Motor neuron (in vitro differentiated cells): ENCODE measurements around the gene MAPK1. TPM values are rescaled to one million over a fixed set of nuclear protein-coding genes. Genes with fewer than 3 reads are reported as not detected.
A peak's percentile ranks its signal among the peaks of the same experiment; 100 is the strongest.
"Not testable (repeated sequence)": the region's sequence is repeated elsewhere in the genome, so short reads cannot be mapped to it uniquely, and the experiment has no call there.

Source experiments
- ATAC-seq, 8 experiments: fragments of 200-7000 bp; cut with Tn5 transposase; replicated peaks in 6 of 8; 2 replicates each; pipeline ENCODE4 v1.8.0; 2021; ENCODE audit warnings: mild to moderate bottlenecking in 8 of 8, moderate library complexity in 8 of 8
- H3K27ac ChIP-seq, 2 donors: fragments of 250-450 bp; sonication (Bioruptor Pico); 2 replicates each; pipeline ENCODE4 v1.9.0; 2021; ENCODE audit warnings: antibody characterized with exemption in 2 of 2, mild to moderate bottlenecking in 2 of 2, moderate library complexity in 1 of 2
- H3K4me1 ChIP-seq, 2 donors: fragments of 250-450 bp; sonication (Bioruptor Pico); replicated peaks in 1 of 2; 2 replicates each; pipeline ENCODE4 v1.6.1; 2021; ENCODE audit warnings: antibody characterized with exemption in 2 of 2, mild to moderate bottlenecking in 2 of 2, moderate library complexity in 1 of 2
- H3K4me3 ChIP-seq, 5 donors: fragments of 250-450 bp; sonication (Bioruptor Pico); 2 replicates each; pipeline ENCODE4 v1.9.0; 2021; ENCODE audit warnings: antibody characterized with exemption in 5 of 5, mild to moderate bottlenecking in 5 of 5, moderate library complexity in 4 of 5
- WGBS, 10 experiments: fragments of 450-650 bp; shearing (Covaris generic); methylation state at CpG; one replicate each; pipeline ENCODE4 v1.0.0; 2022; 5-methylcytosine and 5-hydroxymethylcytosine counted together
- in situ Hi-C, 9 experiments: fragments of 400-800 bp; cut with MboI; loops; one replicate each; pipeline ENCODE4 v1.15.0; 2021; ENCODE audit warnings: low sequenced_read_pairs in 9 of 9, low pct_unique_long_range_greater_than_20kb in 2 of 9; ENCODE audit not compliant: unreplicated experiment in 9 of 9
- total RNA-seq, 8 experiments: library from RNA; unstranded; fragments of 300-600 nt; gene quantifications; 2 replicates each; pipeline versions ENCODE4 v1.2.3 to v1.2.4, GENCODE V29; 2022

The MAPK1 gene
- total RNA-seq, 8 experiments from 2014 or later, result 23.7 to 70.5 (median 42.9) TPM

DNA sequence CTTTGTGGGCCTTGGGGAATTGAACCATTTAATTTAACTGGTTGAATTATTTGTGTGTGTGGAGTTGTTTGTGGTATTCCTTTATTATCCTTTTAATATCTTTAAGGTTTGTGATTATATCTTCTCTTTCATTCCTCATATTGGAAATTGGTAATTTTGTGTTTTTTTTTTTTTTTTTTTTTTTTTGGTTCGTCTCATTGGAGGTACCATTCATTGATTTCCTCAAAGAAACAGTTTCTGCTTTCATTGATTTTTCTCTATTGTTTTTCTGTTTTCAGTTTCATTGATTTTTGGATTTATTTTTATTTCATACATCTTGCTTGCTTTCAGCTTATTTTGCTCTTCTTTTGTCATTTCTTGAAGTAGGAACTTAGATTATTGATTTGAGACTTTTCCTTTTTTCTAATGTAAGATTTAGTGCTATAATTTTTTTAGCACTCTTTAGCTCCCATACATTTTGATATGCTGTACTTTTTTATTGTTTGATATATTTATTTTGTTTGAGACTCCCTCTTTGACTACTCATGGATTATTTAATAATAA, 31.0 kb upstream of the MAPK1 start:
- in situ Hi-C loops, result no loop called here
- H3K27ac ChIP-seq, result peak overlapping the region in 1 of 2 donors; percentile 46
- no peak overlapping the region for H3K4me3 ChIP-seq
- H3K4me1 ChIP-seq, result no peaks in the 10 kb centered on the region
- WGBS, 10 experiments, result 28 to 75% (median 62%) methylated on average over 1 of the region's 1 CpG; no CpG with 5 or more reads in 3 of the 10 experiments
- ATAC-seq, result no peak

DNA sequence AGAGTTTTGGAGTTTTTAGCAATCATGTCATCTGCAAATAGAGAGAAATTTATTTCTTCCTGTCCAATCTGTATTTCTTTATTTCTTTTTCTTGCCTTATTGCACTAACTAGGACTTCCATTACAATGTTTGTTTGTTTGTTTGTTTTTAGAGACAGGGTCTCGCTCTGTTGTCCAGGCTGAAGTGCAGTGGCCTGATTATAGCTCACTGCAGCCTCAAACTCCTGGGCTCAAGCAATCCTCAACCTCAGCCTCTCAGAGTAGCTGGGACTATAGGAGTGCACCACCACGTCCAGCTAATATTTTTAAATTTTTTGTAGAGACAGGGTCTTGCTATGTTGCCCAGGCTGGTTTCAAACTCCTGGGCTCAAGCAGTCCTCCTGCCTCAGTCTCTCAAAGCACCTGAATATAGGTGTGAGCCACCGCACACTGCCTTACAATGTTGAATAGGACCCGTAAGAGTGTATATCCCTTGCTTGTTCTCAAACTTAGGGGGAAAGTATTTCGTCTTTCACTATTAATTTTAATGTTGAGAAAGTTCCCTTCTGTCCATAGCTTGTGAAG, 29.6 kb upstream of the MAPK1 start:
- Histone ChIP-seq H3K4me1 (no peaks in the 10 kb centered on the region), H3K4me3 (no peak overlapping the region), H3K27ac (no peak overlapping the region)
- ATAC-seq, result no peak
- in situ Hi-C loops, result no loop called here
- 38 to 100% (median 84%) methylated on average over 1 to 4 of the region's 5 CpGs; no CpG with 5 or more reads in 1 of the 10 experiments for WGBS, 10 experiments

DNA sequence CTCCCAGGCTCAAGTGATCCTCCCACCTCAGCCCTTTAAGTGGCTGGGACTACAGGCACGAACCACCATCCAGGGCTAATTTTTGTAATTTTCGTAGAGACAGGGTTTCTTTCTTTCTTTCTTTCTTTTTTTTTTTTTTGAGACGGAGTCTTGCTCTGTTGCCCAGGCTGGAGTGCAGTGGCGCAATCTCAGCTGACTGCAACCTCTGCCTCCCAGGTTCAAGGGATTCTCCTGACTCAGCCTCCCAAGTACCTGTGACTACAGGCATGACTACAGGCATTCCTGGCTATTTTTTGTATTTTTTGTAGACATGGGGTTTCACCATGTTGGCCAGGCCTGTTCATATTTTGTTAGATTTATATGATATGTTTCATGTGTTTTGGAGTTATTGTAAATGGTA, 28.8 kb upstream of the MAPK1 start:
- in situ Hi-C loops, ATAC-seq, H3K4me3 ChIP-seq, H3K27ac ChIP-seq, H3K4me1 ChIP-seq: not testable (repeated sequence)
- WGBS, 10 experiments, result 20 to 100% (median 68%) methylated on average over 1 to 4 of the region's 4 CpGs

DNA sequence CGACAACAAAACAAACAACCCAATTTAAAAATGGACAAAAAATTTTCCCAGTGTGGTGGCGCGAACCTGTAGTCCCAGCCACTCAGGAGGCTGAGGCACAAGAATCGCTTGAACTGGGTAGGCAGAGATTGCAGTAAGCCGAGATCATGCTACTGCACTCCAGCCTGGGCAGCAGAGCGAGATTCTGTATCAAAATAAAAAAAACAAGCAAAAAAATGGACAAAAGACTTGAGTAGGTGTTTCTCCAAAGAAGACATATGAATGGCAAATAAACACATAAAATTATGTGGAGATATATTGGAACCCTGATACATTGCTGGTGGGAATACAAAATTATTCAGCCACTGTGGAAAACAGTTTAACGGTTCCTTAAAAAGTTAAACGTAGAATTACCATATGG, 27.4 kb upstream of the MAPK1 start:
- in situ Hi-C loops, result no loop called here
- no peaks in the 10 kb centered on the region for H3K4me1 ChIP-seq
- no peak for ATAC-seq
- H3K27ac ChIP-seq, result no peak overlapping the region
- WGBS, 10 experiments, result 51 to 100% (median 94%) methylated on average over 3 to 8 of the region's 8 CpGs
- no peak overlapping the region for H3K4me3 ChIP-seq

DNA sequence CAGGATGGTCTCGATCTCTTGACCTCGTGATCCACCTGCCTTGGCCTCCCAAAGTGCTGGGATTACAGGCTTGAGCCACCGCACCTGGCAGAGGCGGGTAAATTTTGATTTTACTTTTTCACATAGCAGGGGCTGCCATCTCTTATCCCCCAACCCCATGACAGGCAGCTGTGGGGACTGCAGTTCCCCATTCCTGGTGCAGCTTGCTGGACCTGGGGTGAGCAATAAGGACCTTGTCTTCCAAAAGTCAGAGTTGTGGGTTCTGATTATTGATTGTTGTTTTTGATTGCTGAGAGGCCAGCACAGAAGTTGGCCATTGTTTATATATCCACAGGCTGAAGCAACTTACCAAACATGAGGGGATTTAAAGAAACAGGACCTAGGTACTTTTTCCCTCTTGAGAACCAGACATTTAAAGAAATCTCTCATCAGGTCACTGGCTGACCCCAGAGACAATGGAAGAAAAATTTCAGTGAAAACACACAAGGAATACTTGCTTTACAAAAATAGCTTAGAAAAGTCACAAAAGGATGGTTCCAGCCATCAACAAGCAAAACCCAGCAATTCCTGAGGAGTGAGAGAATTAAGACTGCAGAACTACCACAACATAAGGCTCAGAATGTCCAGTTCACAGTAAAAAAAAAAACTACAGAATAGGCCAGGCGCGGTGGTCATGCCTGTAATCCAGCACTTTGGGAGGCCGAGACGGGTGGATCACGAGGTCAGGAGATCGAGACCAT, 22.0 kb upstream of the MAPK1 start:
- 78 to 99% (median 80%) methylated on average over 2 to 10 of the region's 10 CpGs; no CpG with 5 or more reads in 5 of the 10 experiments for WGBS, 10 experiments
- H3K27ac ChIP-seq, result peak overlapping the region in 1 of 2 donors; percentile 30
- H3K4me3 ChIP-seq, result no peak overlapping the region
- no peak for ATAC-seq
- in situ Hi-C loops, result no loop called here
- no peaks in the 10 kb centered on the region for H3K4me1 ChIP-seq

DNA sequence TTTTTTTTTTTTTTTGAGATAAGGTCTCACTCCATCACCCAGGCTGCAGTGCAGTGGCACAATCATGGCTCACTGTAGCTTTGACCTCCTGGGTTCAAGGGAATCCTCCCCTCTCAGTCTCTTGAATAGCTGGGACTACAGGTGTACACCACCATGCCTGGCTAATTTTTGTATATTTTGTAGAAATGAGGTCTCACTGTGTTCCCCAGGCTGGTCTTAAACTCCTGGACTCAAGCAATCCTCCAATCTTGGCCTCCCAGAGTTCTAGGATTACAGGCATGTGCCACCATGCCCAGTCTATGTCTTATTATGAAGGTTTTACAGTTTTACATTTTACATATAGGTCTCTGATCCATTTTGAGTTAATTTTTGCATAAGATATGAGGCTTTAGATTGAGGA, 20.4 kb upstream of the MAPK1 start:
- ATAC-seq, result no peak
- in situ Hi-C loops, result no loop called here
- Histone ChIP-seq H3K27ac (no peak overlapping the region), H3K4me1 (no peaks in the 10 kb centered on the region), H3K4me3 (no peak overlapping the region)

DNA sequence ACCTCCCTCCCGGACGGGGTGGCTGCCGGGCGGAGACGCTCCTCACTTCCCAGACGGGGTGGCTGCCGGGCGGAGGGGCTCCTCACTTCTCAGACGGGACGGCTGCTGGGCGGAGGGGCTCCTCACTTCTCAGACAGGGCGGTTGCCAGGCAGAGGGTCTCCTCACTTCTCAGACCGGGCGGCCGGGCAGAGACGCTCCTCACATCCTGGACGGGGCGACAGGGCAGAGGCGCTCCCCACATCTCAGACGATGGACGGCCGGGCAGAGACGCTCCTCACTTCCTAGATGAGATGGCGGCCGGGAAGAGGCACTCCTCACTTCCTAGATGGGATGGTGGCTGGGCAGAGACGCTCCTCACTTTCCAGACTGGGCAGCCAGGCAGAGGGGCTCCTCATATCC, 16.5 kb upstream of the MAPK1 start:
- H3K4me3 ChIP-seq, ATAC-seq, H3K4me1 ChIP-seq, in situ Hi-C loops, H3K27ac ChIP-seq: not testable (repeated sequence)
- WGBS, 10 experiments, result no CpG with 5 or more reads among the region's 26 CpGs

DNA sequence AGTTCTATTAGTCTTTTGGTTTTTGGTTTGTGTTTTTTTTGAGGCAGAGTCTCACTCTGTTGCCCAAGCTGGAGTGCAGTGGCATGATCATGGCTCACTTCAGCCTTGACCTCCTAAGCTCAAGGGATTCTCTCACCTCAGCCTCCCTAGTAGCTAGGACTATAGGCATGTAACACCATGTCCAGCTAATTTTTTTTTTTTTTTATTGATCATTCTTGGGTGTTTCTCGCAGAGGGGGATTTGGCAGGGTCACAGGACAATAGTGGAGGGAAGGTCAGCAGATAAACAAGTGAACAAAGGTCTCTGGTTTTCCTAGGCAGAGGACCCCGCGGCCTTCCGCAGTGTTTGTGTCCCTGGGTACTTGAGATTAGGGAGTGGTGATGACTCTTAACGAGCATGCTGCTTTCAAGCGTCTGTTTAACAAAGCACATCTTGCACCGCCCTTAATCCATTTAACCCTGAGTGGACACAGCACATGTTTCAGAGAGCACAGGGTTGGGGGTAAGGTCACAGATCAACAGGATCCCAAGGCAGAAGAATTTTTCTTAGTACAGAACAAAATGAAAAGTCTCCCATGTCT, 15.4 kb upstream of the MAPK1 start:
- H3K4me1 ChIP-seq, ATAC-seq, H3K4me3 ChIP-seq, in situ Hi-C loops: not testable (repeated sequence)
- 67 to 80% methylated on average over 1 of the region's 7 CpGs; no CpG with 5 or more reads in 8 of the 10 experiments for whole genome bisulfite sequencing, 10 experiments
- H3K27ac ChIP-seq, result peak overlapping the region in 1 of 2 donors; percentile 25

DNA sequence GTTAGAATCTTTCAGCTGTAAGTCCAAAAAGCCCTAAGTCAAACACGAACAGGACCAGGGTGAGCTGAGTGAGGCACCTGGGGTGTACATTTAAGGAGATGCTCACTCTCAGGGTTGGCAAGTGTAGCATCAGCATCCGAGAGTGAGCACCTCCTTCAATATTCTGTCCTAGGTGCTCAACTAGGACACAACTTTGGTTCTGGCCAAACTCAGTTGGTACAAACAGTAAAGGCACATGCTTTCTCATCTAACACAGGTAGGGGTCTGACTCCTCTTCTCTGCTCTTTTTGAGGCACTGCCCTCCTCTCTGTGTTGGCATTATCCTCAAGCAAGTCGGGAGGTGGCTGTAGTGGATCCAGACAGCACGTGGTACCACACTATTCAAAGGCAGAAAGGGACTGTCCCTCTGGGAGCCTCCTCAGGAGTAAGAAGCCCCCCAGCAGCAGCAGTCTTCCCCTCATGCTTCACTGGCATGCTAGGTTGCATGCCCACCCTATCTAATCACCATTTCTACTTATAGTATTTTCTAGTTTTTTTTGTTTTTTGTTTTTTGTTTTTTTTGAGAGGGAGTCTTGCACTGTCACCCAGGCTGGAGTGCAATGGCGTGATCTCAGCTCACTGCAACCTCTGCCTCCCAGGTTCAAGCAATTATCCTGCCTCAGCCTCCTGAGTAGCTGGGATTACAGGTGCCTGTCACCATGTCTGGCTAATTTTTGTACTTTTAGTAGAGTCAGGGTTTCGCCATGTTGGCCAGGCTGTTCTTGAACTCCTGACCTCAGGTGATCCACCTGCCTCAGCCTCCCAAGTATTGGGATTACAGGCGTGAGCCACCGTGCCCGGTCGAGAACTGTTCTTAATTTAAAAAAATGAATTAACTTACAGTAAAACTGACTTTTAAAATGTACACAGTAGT, 14.7 kb upstream of the MAPK1 start:
- H3K4me1 ChIP-seq, result no peaks in the 10 kb centered on the region
- 68 to 100% (median 82%) methylated on average over 2 to 8 of the region's 10 CpGs for WGBS, 10 experiments
- ATAC-seq, result no peak
- in situ Hi-C loops, result no loop called here
- H3K27ac ChIP-seq, result peak overlapping the region in 1 of 2 donors; percentile 25
- H3K4me3 ChIP-seq, result no peak overlapping the region

DNA sequence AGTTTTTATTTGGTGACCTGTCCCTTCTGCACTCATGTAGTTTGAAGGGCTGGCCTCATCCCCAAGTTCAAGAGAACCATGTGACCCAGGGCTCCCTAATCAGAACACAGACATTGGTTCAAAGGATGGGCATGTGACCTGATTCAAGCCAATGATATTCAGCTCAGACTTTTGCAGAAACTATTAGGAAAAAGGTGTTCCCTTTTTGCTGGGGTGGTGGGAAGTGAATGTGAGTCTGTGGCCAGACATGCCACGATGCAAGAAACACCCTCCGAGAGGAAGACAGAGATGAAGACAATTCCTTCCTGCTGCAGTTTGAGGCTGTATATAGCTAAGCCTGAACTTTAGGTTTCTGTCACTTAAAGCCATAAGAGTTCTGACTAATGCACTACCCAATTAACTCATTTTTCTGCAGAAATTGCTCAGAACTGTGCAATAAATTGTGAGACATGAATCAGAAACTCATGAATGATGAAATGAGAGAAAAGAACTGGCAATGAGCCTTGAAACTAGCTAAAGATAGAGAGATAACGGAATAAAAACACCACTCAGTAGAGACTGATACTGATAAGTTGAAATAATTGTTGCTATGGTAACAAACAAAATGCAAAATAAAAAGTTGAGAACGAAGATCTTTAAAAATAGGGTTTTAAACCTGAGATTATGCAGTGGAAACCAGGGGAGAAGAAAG, 9.2 kb upstream of the MAPK1 start:
- in situ Hi-C loops, result no loop called here
- Histone ChIP-seq H3K4me3 (no peak overlapping the region), H3K4me1 (no peaks in the 10 kb centered on the region), H3K27ac (peak overlapping the region in 1 of 2 donors; percentile 41)
- peak in 3 of 8 experiments; percentile 31 to 68 (median 48) for ATAC-seq
- WGBS, 10 experiments, result 19 to 100% (median 78%) methylated on average over 2 to 4 of the region's 4 CpGs

DNA sequence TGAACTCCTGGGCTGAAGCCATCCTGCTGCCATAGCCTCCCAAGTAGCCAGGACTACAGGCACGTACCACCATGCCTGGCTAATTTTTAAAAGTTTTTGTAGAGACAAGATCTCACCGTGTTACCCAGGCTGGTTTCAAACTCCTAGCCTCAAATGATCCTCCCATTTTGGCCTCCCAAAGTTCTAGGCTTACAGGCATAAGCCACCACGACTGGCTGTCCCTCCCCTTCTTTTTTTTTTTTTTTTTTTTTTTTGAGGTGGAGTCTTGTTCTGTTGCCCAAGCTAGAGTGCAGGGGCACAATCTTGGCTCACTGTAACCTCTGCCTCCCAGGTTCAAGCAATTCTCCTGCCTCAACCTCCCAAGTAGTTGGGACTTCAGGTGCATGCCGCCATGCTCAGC, 7.5 kb upstream of the MAPK1 start:
- WGBS, 10 experiments, result 46 to 67% (median 59%) methylated on average over 1 to 3 of the region's 4 CpGs; no CpG with 5 or more reads in 3 of the 10 experiments
- H3K4me1 ChIP-seq, result not testable (repeated sequence)

DNA sequence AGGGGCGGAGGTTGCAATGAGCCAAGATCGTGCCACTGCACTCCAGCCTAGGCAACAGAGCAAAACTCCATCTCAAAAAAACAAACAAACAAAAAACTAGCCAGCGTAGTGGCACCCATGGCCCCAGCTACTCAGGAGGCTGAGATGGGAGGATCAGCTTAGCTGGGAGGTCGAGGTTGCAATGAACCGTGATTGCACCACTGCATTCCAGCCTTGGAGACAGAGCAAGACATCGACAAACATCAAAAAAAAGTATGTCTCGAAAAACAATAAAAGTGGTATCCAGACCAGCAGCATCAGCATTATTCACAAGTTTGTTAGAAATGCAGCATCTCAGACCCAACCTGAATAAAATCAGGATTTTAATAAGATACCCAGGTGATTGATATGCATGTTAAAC, 6.2 kb upstream of the MAPK1 start:
- WGBS, 10 experiments, result 60 to 100% (median 94%) methylated on average over 1 to 7 of the region's 7 CpGs; no CpG with 5 or more reads in 2 of the 10 experiments
- in situ Hi-C loops, result no loop called here
- Histone ChIP-seq H3K27ac (peak overlapping the region in 1 of 2 donors; percentile 41), H3K4me1 (no peaks in the 10 kb centered on the region), H3K4me3 (no peak overlapping the region)
- no peak for ATAC-seq

More for the DNA sequence above, 7.5 kb upstream of the MAPK1 start:
- in situ Hi-C loops, ATAC-seq, H3K4me3 ChIP-seq, H3K27ac ChIP-seq: not testable (repeated sequence)
